HL-60 (cell line): ENCODE measurements around the gene P4HA2.

Source experiments
- DNase-seq, 2 experiments: peaks; one replicate each; pipeline ENCODE4 v3.0.0-alpha.2; 2010 to 2020; ENCODE audit warnings: low read depth in 1 of 2, low spot score in 1 of 2
- H3K27ac ChIP-seq: fragments of 250-450 bp; sonication (Bioruptor Pico); replicated peaks from 2 replicates; pipeline ENCODE4 v1.5.1; 2020; ENCODE audit warnings: mild to moderate bottlenecking, moderate library complexity
- H3K27me3 ChIP-seq: fragments of 250-450 bp; sonication (Bioruptor Pico); 2 replicates; pipeline ENCODE4 v1.5.1; 2021; ENCODE audit warnings: mild to moderate bottlenecking, moderate library complexity; ENCODE audit not compliant: insufficient read depth, poor library complexity, severe bottlenecking
- H3K4me3 ChIP-seq: replicated peaks from 2 replicates; pipeline ENCODE4 v1.5.1; 2011; ENCODE audit warnings: mild to moderate bottlenecking, control low read depth, low read length; ENCODE audit not compliant: insufficient read depth
- CTCF ChIP-seq: IDR thresholded peaks from one replicate; pipeline ENCODE4 v1.5.1; 2011; ENCODE audit warnings: low read length, control low read depth, inconsistent platforms; ENCODE audit not compliant: insufficient read depth
- GABPA ChIP-seq: IDR thresholded peaks from 2 replicates; pipeline ENCODE4 v1.6.1; 2012; ENCODE audit warnings: low read depth
- POLR2AphosphoS5 ChIP-seq: IDR thresholded peaks from 2 replicates; pipeline ENCODE4 v1.6.1; 2012; ENCODE audit warnings: low read depth
- REST ChIP-seq: IDR thresholded peaks from 2 replicates; pipeline ENCODE4 v1.6.1; 2012; ENCODE audit warnings: low read depth; ENCODE audit not compliant: insufficient replicate concordance
- SPI1 ChIP-seq: IDR thresholded peaks from 2 replicates; pipeline ENCODE4 v1.6.1; 2012; ENCODE audit warnings: low read depth, mild to moderate bottlenecking, borderline replicate concordance

The P4HA2 gene

GRCh38 chr5:132203916-132204315 is 23.7 kb downstream of the P4HA2 start:
- H3K4me3 ChIP-seq, result no peak overlapping the region
- DNase-seq, result no peak
- H3K27ac ChIP-seq, result no peak overlapping the region
- no peak for TF ChIP-seq GABPA
- TF ChIP-seq POLR2AphosphoS5, result no peak
- TF ChIP-seq CTCF, result no peak
- no peak for TF ChIP-seq REST
- TF ChIP-seq SPI1, result no peak
- H3K27me3 ChIP-seq, result no peaks in the 10 kb centered on the region

GRCh38 chr5:132203464-132203818 is 24.2 kb downstream of the P4HA2 start:
- TF ChIP-seq POLR2AphosphoS5, result no peak
- TF ChIP-seq CTCF, result no peak
- TF ChIP-seq GABPA, result no peak
- Histone ChIP-seq H3K27me3 (no peaks in the 10 kb centered on the region), H3K4me3 (no peak overlapping the region), H3K27ac (no peak overlapping the region)
- DNase-seq, result no peak

- H3K27me3 ChIP-seq, result no peaks in the 10 kb centered on the region
- DNase-seq, result no peak
These were observed 24.8 kb downstream of the P4HA2 start for GRCh38 chr5:132202711-132203463.

More at GRCh38 chr5:132202711-132203463, 24.8 kb downstream of the P4HA2 start:
- Histone ChIP-seq H3K4me3 (no peak overlapping the region), H3K27ac (no peak overlapping the region)
- TF ChIP-seq CTCF, result no peak
- TF ChIP-seq GABPA, result no peak
- no peak for TF ChIP-seq POLR2AphosphoS5
- no peak for TF ChIP-seq REST
- no peak for TF ChIP-seq SPI1
